Kidney glomerular epithelial cell (primary cell): ENCODE data around the gene ZBTB42.
A peak's percentile ranks its signal among the peaks of the same experiment; 100 is the strongest.

Source experiments
- DNase-seq: peaks from one replicate; lab custom pipeline; 2025; lab: John Stamatoyannopoulos, UW

Gene ZBTB42

GRCh38 chr14:104795781-104796686 is 4.9 kb upstream of the ZBTB42 start:
- peak; percentile 10 for DNase-seq

DNA sequence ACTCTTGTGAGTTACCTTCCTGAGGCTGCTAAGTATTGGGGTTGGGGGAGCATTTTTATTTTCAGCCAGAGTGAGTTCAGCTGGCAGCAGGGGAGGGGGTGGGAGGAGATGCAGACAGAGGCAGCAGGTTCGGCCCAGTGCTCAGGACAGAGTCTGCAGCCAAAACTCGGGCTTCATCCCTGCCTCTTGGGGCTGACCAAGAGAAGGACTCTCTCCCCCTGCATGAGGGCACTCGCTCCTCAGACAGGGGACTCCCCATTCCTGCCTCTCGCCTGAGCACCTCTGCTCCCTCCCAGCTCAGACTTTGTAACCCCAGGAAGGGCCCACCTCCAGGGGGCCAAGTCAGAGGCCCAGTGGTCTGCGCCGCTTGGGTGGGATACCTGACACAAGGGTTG is 4.2 kb upstream of the ZBTB42 start:
- DNase-seq, result no peak

- DNase-seq, result no peak
These were observed 3.5 kb upstream of the ZBTB42 start for GRCh38 chr14:104797115-104798044.

DNA sequence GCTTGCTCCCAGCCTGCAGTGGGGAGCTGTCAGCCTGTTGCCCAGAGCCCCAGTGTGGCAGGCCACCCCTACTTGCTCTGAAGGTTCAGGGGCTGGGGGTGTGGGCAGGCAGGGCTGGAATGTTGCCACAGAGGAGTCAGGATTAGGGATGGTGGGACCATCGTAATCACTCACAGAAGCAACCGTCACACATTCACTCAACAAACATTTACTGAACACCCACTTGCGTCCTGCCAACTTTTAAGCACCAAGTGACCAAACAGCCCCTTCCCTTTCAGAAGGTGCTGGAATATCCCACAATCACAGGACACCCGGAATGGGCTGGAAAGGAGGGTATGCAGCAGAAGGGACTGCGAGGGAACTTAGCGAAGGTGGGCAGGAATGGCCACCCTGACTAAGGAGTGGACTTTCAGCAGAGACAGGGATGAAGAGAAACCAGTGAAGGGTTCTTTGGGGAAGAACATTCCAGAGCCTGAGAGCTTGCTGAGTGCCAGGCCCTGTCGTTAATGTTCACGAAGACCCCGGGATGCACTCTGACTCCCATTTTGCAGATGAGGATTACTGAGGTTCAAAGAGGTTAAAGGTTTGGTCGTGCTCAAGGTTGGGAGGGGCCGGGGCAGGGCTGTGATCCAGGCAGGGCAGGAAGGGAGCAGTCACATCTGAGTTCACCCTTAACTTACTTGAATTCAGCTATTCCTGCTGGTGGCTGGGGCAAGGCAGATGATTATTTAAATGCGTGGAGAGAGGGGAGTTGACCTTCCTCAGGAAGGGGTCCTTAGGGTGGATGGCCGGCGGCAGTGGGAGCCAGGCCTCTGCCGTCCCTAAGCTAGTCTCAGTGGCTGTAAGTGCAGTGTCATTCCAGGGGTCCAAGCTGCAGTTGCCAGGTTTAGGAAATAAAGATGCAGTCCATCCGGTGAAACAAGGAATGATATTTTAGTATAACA is 2.3 kb upstream of the ZBTB42 start:
- no peak for DNase-seq

DNA sequence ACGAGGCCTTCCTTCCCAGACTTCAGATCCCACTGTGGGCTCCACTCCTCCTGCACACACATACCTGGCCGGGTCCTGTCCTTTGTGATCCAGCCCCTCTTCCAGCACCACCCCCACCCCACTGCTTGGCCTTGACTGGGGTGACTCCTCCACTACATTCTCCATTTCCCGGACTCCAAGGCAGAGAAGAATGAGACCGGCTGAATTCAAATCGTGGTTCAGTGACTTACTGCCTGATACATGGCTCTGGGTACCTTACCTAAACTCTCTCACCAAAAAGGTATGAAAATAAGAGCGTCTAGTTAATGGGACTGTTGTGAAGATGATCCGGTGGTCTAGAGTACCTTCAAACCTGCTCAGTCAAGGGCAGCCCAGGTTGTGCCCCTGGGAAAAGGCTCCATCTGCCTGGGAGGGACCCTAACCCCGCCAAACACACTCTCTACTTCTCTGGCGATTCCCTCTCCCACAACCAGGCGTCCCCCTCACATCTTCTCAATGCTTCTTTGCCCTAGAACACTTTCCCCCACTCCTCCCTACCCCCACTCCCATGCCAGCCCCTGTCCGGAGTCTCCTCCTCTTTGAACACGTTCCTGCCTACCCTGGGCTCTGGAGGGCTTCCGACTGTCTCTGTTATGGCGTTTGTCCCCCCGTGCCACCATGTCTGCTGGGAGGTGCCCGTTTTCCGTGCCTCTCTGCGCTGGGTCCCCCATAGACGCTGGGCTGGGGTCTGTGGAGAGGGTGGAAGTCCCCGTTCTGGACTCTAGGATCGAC is 1.5 kb upstream of the ZBTB42 start:
- no peak for DNase-seq

GRCh38 chr14:104800015-104800770 is 708 bp upstream of the ZBTB42 start:
- peak; percentile 48 for DNase-seq

GRCh38 chr14:104801520-104802393 is 856 bp downstream of the ZBTB42 start:
- no peak for DNase-seq

- no peak for DNase-seq
These were observed 1.7 kb downstream of the ZBTB42 start for GRCh38 chr14:104802394-104803184.

DNA sequence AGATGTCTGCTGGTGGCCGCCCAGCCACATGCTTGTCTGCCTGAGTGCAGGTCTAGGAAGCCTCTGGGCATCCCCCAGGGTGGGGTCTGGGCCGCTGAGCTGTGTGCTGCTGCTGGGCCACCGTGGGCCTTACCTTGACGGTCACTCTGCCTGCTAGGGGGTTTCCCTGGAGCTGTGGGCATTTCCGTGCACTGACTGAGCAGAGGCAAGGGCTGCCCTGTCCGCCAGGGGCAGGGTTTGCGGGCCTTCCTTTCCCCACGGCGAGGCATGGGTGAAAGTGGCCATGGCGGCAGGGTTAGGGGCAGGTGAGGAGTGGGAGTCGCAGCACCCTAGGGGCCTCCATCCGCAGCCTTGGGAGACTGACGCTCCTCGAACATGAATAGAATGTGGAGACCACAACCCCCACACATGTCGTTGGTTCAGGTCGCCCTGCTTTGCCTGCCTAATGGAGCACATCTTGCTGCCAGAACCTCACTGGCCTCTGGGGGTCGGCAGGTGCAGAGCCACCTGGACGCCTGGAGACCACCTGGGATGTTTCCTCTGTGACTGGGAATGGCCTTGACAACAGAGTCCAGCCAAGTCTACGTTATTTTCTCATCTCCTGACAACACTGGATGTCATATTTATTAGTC is 2.5 kb downstream of the ZBTB42 start:
- DNase-seq, result no peak

DNA sequence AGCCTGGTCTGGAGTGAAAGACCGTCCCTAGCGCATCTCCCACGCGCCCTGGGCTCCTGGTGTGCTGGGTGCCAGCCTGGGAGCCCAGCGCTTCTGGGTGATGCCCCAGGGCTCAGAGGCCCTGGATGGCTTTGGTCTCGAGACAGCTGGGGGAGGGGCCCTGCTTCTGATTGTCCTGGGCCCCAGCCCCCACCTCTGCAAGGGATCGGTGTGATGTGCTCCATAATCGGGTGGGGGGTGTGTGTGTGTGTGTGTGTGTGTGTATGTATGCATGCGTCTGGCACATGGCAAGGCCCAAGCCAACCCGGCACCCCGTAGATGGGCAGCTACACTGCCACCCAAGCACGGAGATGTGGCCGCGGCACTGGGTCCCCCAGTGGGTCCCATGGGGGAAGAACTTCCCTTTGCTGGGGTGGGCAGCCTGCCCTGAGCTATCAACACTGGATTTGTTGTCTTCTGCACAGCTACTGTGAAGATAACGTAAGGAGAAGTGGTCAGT is 3.1 kb downstream of the ZBTB42 start:
- DNase-seq, result peak; percentile 61

DNA sequence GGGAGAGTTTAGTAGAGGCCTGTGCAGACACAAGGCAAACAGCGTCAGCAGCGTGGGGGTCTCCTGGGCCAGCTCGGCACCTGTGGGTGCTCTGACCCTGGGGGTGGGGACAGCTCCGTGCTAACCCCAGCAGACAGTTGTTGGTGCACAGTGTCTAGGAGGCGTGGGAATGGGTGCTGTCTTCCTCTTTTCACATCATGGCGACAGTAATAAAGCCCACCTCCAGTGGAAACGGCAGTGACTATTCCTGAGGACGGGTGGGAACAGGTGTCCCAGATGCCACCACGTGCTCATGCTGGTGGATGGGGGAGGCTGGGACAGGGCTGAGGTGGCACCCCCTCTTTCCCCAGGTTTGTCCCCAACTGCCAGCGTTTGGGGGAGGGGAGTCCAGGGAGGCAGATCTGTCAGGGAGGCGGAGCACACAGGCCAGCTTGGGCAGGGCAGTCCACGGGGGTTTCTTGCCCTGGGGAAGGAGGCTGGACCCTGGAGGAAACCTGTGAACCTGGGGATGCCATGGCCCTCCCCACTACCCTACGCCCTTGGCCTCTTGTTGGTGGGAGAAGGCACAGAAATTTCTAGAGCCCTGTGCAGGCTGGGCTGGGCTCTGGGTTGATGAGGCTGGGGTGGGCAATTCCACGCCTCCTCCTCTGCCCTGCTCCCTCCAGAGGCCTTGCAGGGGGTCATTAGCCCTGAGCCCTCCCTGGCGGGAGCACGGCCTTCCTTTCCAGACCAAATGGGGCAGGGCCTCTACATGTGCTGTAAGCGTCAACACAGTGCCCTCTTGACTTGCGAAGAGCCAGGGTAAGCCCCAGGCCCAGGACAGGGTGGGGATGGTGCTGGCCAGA is 3.8 kb downstream of the ZBTB42 start:
- DNase-seq, result no peak

GRCh38 chr14:104805326-104805678 is 4.4 kb downstream of the ZBTB42 start:
- peak; percentile 63 for DNase-seq

GRCh38 chr14:104805941-104806624 is 5.2 kb downstream of the ZBTB42 start:
- no peak for DNase-seq

GRCh38 chr14:104806625-104807465 is 5.9 kb downstream of the ZBTB42 start:
- no peak for DNase-seq

DNA sequence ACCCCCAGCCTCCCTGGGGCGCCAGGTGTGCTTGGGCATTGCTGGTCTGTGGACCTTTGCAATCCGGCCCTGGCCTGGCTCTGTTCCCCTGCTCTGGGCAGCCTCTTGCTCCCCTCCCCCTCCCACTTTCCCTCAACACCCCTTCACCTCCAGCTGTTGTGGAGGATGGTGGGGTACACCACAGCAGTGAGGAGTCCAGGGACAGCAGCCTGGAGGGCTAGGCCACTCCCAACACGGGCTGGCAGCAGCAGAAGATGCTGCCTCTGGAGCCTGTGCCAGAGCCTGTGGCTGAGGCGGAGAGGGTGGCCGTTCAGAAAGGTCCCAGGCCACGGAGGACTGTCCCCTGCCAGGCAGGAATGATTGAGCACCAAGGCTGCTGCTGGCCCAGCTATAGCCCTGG is 7.6 kb downstream of the ZBTB42 start:
- DNase-seq, result no peak
